HEK293 (cell line): Measurements from ENCODE around the gene ZNF83.

Experiments used
- KLF17 ChIP-seq: fragments of 450-650 bp; formaldehyde crosslinking; IDR thresholded peaks from 2 replicates; pipeline ENCODE4 v1.5.1; 2016; ENCODE audit warnings: missing biosample characterization, missing genetic modification characterization
- YY2 ChIP-seq: fragments of 450-650 bp; formaldehyde crosslinking; IDR thresholded peaks from 2 replicates; pipeline ENCODE4 v1.5.1; 2016; ENCODE audit warnings: missing biosample characterization, missing genetic modification characterization
- ZFP41 ChIP-seq: fragments of 450-650 bp; formaldehyde crosslinking; IDR thresholded peaks from 2 replicates; pipeline ENCODE4 v1.5.1; 2016; ENCODE audit warnings: missing biosample characterization, missing genetic modification characterization, borderline replicate concordance
- ZNF274 ChIP-seq, 2 experiments: fragments of 200-500 bp in 1 of 2; fragments of 450-650 bp in 1 of 2; sonication (Bioruptor generic) in 1 of 2; formaldehyde crosslinking in 1 of 2; IDR thresholded peaks; 2 replicates each; pipeline versions ENCODE4 v1.5.1 to v1.6.1; 2014 to 2016; ENCODE audit warnings: borderline replicate concordance in 1 of 2, inconsistent platforms in 1 of 2, low read length in 1 of 2, missing biosample characterization in 1 of 2, missing genetic modification characterization in 1 of 2
- ZNF302 ChIP-seq: fragments of 450-650 bp; formaldehyde crosslinking; IDR thresholded peaks from 2 replicates; pipeline ENCODE4 v1.5.1; 2016; ENCODE audit warnings: missing biosample characterization, missing genetic modification characterization, low read depth
- ZNF473 ChIP-seq: fragments of 450-650 bp; formaldehyde crosslinking; IDR thresholded peaks from 2 replicates; pipeline ENCODE4 v1.5.1; 2017; ENCODE audit warnings: missing biosample characterization, missing genetic modification characterization
- ZNF518A ChIP-seq: fragments of 450-650 bp; formaldehyde crosslinking; conservative IDR thresholded peaks from 2 replicates; pipeline ENCODE4 v1.5.1; 2016; ENCODE audit warnings: low read depth, missing biosample characterization, missing genetic modification characterization
- ZNF785 ChIP-seq: fragments of 450-650 bp; formaldehyde crosslinking; IDR thresholded peaks from 2 replicates; pipeline ENCODE4 v1.5.1; 2016; ENCODE audit warnings: missing biosample characterization, missing genetic modification characterization
- TF ChIP-seq, protein P1 (sequence below): fragments of 450-650 bp; IDR thresholded peaks from 2 replicates; pipeline ENCODE4 v1.5.1; 2018; ENCODE audit warnings: missing biosample characterization, mild to moderate bottlenecking, missing genetic modification characterization
- TF ChIP-seq, protein P2 (sequence below): fragments of 450-650 bp; formaldehyde crosslinking; IDR thresholded peaks from 2 replicates; pipeline ENCODE4 v1.5.1; 2016; ENCODE audit warnings: missing biosample characterization, missing genetic modification characterization

GRCh38 chr19:52665529-52665928, 27.4 kb upstream of the ZNF83 start:
- TF ChIP-seq ZFP41 (tag by site-specific recombination) (no peak), KLF17 (tag by site-specific recombination) (no peak), ZNF274 (IDR thresholded peaks at IDR 0.05; ENCODE audit: low read length) (no peak), ZNF274 (tag by site-specific recombination; IDR thresholded peaks at IDR 0.05; ENCODE audit: borderline replicate concordance) (no peak), YY2 (no peak), ZNF518A (tag by site-specific recombination) (no peak), ZNF302 (tag by site-specific recombination) (no peak), ZNF785 (no peak), ZNF473 (no peak)
- TF ChIP-seq, protein P1, sequence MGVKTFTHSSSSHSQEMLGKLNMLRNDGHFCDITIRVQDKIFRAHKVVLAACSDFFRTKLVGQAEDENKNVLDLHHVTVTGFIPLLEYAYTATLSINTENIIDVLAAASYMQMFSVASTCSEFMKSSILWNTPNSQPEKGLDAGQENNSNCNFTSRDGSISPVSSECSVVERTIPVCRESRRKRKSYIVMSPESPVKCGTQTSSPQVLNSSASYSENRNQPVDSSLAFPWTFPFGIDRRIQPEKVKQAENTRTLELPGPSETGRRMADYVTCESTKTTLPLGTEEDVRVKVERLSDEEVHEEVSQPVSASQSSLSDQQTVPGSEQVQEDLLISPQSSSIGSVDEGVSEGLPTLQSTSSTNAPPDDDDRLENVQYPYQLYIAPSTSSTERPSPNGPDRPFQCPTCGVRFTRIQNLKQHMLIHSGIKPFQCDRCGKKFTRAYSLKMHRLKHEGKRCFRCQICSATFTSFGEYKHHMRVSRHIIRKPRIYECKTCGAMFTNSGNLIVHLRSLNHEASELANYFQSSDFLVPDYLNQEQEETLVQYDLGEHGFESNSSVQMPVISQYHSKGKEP (tag by site-specific recombination): no peak
- TF ChIP-seq, protein P2, sequence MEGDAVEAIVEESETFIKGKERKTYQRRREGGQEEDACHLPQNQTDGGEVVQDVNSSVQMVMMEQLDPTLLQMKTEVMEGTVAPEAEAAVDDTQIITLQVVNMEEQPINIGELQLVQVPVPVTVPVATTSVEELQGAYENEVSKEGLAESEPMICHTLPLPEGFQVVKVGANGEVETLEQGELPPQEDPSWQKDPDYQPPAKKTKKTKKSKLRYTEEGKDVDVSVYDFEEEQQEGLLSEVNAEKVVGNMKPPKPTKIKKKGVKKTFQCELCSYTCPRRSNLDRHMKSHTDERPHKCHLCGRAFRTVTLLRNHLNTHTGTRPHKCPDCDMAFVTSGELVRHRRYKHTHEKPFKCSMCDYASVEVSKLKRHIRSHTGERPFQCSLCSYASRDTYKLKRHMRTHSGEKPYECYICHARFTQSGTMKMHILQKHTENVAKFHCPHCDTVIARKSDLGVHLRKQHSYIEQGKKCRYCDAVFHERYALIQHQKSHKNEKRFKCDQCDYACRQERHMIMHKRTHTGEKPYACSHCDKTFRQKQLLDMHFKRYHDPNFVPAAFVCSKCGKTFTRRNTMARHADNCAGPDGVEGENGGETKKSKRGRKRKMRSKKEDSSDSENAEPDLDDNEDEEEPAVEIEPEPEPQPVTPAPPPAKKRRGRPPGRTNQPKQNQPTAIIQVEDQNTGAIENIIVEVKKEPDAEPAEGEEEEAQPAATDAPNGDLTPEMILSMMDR (tag by site-specific recombination): no peak
